GM19438 (cell line): ENCODE data around the gene GABRB3.

Source experiments
- ATAC-seq: cut with Tn5 transposase; IDR thresholded peaks from one replicate; pipeline ENCODE4 v1.9.1; 2021; ENCODE audit warnings: low read depth; ENCODE audit not compliant: unreplicated experiment

Gene GABRB3

DNA sequence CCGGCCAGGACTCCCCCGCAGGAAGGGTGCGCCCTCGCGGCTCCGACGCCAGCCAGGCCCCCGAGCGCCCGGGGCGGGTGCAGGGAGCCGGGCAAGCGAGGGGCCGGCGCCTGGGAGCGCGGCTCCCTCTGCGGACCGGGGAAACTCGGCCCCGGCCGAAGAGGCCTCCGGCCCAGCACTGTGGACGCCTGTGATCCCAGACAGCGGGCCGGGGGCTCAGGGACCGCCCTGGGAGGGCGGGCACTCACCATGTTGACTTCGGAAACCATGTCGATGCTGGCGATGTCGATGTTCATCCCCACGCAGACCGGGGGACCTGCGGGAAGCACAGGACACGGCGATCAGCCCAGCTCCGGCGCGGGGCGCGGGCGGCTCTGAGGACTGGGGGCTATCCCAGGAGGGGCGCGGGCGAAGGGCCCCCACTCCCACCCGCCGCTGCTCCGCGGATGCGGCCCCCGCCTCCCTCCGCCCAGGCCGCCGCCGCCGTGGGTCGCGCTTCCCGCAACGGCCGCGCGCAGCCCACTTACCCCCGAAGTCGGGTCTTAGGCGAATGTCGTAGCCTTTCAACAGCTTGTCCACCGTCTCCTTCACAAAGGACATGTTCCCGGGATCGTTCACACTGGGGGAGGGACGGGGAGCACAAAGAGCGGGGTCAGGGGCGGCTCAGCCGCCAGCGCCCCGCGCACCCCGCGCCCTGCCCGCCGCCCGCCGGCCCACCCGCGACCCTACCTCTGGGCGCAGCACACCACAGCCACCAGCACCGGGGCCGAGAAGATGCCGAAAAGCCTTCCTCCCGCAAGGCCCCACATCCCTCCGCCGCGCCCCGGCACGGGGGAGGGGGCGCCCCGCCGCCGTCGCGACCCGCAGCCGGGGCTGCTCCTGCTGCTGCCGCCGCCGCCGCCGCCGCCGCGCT, at the start of gene GABRB3:
GABRB3 (minus strand) TSS at position 913 of the 913 bp plus-strand sequence.
- ATAC-seq = no peak

DNA sequence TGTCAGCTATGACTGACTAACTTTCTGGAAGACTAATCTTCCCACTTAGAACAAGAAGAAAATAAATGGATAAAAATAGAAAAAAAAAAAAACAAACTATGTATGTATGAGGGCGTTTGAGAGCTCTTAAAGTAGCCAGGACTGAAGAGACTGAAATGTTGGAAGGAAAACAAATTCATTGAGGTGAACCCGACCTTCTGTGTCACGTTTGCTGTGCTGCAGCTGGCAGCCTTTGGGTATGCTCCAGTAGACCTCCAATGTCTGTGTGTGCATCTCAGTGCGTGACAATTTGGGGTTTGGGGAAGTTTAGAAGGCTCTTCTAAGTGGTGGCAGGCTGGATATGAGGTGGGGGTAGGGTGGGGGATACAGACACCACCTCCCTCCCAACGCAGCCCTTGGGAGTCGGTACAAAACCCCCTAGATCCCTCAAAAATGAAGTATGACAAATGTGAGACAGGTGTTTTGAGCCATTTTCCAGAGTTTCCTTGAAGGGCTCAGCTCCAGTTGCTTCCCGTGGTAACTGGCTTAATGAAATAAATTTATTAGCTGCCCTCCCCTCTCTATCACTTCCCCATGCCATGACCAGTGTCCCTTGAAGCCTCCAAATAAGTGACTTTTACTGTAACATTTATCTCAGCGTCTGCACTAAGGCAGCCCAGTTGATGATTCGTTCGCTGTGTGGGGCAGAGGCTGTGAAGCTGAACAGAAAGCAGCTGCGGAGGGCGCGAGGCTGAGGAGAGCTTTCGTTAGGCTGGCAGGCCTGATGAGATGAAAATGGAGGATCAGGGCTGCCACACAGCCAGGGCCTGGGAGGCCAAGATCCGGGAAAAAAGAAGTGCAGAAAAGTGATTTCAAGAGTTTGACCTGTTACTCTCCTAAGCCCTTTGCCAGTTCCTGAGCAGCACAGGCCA, 34.9 kb upstream of the GABRB3 start:
- ATAC-seq = no peak

DNA sequence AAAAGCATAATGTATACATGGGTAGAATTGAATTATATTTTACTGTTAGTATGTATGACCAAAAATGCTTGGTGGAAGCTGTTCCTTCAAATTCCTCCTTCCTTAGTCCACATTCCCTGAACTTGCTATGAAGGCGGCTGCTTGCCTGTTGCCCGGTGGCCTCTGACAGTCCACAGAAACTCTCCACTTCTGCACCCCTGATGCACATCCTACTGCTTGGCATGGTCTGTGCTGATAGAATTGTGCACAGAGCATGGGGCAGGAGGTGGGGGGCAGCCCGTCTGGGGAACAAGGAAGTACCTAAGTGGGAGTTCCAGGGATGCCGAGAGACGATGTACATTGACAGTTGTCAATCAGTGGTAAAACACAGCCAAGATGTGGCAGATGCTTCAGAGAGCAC, 33.7 kb upstream of the GABRB3 start:
- ATAC-seq = no peak

DNA sequence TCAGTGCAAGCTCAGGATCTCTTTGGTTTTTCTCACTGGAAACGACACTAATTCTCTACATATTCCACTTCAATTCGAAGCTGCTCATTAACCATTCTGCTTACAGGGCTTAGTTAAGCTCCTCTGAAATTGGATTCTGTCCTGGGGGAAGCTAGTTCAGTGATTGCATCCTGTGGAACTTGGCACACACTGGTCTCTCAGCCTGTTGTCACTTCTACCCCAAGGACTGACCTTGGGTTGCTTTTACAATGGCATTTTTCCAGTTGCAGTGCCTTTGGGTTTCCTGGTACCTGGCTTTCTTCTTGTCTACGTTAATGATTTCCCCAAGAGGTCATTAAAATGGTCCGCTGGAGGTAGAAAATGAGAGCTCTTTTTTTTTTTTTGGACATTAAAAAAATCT, 33.3 kb upstream of the GABRB3 start:
- ATAC-seq = no peak

DNA sequence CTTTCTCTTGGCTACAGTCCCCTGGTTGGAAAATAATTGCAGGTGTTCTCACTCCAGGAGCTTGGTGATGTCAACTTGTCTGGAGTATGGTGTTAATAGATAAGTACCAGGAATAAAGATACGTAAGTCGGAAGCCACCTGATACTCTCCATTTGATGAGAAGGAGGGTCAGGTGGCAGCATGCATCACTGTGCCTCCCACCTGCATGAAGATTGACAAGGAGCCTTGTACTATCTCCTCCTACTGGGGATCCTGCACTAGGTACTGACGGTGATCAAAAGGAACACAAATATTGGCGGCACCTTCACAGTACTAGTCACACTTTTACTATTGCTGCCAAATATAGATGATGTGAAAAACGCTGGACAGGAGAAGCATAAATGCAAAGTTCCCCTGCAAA, 32.6 kb upstream of the GABRB3 start:
- no peak for ATAC-seq

DNA sequence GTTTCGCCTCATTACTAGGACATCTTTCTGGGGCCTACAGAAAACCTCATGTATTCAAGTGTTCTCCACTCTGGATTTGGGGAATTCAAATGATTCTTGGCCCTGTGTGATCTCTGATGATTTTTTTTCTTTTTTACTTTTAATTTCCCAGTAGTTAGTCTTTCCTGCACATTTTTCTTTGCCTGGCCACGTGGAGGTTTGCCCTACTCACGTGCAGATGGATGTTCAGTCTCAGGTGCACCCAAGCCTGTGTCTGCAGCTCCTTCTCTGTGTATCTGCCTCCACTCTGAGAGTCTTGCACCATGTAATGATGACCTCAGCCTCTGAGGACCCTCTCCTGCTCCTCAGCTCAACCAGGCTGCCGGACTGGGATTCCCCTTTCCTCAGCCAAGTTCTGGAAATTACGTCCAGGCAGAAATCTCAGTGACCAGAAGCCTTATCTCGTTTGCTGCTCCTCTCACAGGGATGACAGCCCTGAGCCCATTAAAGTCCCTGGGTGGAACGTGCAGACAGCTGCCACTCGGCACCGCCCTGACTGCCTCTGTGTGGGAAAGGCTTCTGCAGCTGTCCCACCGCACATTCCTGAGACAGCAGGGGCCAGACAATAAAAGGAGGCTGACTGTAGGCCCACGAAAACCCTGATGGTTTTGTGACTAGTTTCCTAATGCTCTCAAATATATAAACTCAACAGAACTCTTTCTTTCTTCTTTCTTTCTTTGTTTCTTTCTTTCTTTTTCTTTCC, 31.4 kb upstream of the GABRB3 start:
- no peak for ATAC-seq

DNA sequence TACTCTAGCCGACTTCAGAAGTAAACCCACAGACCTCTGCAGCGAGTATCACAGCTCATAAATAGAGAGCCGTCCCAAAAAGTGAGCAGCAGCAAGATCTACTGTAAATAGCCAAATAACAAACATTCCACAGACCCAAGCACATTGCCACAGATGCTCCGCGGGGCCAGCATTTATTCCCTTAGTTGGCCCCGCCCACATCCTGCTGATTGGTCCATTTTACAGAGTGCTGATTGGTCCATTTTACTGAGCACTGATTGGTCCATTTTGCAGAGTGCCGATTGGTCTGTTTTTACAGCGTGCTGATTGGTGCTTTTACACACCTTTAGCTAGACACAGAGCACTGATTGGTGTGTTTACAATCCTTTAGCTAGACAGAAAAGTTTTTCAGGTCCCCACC, 17.3 kb upstream of the GABRB3 start:
- ATAC-seq = no peak

DNA sequence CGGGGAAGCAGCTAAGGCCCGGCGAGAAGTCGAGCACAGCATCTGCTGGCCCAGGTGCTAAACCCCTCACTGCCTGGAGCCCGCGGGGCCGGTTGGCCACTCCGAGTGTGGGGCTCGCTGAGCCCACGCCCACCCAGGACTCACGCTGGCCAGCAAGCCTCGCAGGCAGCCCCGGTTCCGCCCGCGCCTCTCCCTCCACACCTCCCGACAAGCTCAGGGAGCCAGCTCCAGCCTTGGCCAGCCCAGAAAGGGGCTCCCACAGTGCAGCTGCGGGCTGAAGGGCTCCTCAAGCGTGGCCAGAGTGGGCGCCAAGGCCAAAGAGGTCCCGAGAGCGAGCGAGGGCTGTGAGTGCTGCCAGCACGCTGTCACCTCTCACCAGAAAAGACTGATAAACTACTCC, 8.9 kb upstream of the GABRB3 start:
- no peak for ATAC-seq

DNA sequence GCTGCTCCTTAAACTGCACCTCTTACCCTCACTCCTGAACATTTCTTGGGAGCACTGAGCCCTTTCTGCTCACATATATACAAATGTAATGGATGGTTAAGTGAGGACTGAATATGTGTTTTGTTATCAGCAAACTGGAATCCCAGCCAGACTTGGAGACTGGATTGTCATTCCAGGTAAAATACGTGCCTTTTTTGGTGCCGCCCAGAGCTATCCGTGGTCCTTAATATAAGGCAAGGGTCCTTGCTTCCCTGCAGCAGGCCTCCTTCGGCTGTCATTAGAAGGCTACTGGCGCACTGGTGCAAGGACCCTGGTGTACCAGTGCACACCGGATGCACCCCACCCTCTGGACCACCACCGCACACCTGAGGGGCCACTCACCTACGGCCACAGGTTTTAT, 1.1 kb upstream of the GABRB3 start:
- no peak for ATAC-seq

DNA sequence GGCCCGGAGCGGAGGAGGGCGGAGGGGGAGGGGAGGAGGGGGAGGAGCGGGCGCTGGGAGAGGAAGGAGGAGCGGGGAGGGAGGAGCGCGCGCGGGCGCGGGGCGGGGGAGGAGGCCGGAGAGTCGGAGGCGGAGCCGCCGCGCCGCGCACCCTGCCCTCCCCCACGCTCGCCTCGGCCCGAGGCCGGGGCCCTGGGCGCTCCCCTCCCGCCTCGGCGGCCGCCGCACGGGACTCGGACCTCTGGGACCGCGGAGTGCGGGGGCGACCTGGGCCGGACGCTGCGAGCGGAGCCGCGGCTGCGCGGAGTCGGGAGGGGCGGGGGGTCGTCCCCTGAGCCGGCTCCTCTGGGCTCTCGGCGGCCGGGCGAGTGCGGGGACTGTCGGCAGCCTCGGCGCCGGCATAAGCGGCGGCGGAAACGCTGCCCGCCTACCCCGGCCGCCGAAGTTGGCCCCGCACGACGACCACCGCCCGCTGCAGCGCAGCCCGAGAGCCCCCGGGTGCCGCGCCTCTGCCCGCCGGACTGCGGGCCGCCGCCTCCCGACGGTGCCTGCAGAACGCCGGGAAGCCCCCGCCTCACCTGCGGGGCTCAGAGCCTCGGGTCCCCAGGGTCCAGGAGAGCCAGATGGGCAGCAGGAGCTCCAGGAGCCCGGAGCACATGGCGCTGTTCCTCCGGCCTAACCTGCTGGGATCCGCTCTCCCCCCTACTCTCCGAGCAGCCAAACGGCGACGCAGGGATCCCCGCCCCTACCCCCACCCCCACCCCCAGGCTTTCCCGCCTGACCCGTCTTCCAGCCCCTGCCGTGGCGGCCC, 406 bp upstream of the GABRB3 start:
- no peak for ATAC-seq

DNA sequence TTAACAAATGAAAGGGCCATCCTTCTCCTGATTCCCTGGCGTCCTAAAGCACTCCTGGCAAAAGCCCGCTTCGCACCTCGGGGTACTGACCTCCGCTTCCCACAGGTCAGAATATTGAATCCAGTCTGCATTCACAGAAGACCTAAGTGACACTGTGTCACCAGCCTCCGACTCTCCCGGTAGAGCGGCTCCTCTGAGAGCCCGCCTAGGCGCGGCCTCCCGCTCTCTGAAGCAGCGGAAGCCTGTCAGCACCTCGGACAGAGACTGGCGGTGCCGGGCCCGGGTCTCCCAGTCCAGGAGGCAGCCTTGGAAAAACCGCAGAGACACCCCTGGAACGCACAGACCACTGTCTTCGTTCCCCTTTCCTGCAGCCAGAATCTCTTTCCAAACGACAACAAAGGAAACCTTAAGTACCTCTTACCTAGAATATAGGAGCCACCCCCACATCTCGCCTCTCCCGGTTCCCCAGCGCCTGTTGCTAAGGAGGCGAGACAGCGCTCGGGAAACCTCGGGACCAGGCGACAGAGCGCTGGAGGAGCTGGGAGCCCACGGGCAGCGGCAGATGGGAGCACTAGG, 1.2 kb downstream of the GABRB3 start:
- no peak for ATAC-seq

DNA sequence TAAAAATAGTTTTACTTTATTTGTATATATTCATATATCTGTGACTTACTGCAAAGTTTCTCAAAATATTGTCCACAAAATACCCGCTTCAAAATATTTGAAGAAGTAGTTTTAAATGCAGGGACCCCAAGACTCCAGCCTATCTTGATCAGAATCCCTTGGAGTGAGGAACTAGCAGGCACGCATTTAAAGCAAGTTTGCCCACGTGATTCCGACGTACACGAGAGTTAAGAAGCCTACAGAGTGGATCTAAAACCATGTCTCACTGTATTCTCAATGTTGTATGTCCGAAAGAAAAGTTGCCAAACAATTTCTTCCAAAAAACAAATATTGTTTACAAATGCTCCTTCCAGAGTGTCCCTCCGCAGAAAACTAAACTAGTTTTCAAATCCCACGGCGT, 1.7 kb downstream of the GABRB3 start:
- ATAC-seq = no peak

DNA sequence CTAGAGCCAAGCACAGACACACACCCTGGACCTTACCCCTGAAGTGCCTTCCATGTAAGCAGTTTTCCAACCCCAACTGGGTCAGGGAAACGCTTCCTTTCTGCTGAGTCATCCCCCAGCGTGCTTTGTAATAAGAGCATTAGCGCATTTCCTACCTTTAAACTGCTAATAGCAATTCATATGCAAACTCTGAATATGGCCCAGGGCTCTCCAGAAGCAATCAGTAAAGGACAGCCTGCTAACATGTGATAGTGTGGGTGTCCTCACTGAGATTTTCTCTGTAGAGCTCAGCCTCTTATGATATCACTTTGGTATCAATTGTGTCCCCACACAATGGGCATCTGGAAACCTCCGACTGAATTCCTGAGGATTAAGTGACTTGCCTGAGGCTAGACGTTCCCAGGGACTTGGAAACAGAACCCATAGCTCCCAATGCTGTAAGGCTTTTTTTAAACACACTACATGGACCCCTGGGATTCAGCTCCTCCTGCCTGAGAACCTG, 5.6 kb downstream of the GABRB3 start:
- ATAC-seq = no peak

DNA sequence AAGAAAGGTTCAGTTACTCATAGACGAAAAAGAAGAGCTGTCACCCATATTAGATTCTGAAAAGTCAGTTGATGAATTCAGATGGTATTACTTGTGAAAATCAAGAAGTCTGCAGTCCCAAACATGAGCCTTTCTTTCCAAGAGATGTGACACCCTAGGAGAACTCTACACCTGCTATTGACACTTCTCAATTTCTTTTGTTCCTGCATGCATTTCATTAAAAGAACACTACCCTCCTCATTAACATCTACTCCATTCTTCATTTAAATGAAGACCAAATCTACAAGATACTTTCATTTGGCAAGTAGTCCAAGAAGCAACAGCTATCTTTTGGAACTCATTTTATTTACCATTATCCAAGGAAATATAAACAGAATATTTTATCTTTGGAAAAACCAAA, 6.6 kb downstream of the GABRB3 start:
- no peak for ATAC-seq

DNA sequence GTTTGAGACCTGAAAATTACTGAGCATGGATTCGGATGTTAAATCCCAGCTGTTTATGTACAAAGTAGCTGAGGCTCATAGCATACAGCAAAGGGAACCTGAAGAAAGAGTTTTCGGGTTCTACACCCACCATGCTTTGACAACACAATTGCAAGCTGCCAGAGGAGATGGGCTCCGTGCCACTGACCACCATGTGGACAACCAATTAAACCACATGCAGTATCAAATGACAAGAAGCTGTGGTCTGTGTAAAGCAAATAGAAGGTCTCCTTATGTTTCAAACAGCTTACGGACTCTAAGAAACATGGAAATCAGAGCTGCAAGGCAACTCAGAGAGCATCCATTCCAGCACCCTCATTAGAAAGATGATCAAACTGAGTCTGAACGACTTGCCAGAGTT, 12.9 kb downstream of the GABRB3 start:
- no peak for ATAC-seq

DNA sequence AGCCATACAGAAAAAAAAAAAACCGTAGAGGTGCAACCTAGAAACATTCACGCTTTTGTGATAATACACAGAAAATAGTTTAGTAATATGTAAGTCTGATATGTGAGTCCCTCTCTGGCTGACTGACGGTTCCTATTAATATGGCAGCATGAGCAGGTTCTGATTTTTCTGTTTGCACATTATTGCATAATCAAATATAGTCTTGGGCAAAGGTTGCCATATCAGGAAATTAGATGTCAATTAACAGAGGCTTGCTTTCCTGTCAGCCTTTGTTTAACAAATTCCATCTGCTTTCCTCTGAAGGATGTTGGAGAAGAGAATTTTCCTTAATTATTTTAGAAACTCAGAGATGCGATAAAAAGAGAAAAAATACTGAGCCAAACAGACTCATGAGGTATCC, 14.8 kb downstream of the GABRB3 start:
- ATAC-seq = no peak

DNA sequence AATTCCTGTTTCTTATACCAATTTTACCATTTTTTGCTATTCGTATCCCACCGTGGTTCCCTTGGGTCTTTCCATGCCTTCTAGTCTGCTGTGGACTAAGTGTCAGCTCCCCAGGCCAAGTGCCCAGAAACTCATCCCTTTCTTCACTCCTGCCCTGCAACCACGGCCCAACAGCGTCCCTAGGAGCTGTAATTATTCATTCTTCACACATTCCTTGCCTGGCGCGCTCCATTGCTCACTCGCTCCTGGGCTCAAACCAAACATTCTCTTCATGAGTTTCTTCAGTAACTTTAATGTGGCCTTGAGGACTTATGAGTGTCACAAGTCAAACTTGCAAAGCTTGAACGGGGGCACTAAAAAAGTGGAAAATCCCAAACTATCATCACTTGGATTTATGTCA, 15.7 kb downstream of the GABRB3 start:
- ATAC-seq = no peak

DNA sequence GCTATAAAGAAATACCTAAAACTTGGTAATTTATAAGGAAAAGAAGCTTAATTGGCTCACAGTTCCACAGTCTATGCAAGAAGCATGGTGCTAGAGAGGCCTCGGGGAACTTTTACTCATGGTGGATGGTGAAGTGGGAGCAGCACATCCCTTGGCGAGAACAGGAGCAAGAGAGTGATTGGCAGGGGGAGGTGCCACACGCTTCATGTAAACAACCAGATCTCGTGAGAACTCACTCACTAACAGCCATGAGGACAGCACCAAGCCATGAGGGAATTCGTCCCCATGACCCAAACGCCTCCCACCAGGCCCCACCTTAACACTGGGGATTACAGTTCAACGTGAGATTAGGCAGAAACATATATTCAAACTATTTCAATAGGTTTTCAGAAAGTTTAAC, 28.0 kb downstream of the GABRB3 start:
- no peak for ATAC-seq

DNA sequence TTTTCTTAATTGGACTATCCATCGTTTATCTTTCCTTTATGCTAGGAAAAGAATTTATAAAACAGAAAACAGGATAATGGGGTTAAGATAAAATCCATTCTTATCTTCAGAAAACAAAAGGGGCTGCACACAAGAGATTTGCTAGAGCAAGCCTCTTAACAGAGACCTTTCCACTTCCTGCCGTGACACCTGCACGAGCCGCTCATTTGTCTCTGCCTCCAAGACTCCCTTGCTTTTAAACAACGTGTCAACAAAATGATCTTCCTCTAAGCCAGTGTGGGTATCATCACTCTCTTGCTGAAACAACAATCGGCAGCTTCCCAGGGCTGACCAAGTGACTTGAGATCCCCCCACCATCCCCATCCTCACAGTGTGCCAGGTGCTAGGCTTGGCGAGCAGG, 33.1 kb downstream of the GABRB3 start:
- ATAC-seq = no peak

DNA sequence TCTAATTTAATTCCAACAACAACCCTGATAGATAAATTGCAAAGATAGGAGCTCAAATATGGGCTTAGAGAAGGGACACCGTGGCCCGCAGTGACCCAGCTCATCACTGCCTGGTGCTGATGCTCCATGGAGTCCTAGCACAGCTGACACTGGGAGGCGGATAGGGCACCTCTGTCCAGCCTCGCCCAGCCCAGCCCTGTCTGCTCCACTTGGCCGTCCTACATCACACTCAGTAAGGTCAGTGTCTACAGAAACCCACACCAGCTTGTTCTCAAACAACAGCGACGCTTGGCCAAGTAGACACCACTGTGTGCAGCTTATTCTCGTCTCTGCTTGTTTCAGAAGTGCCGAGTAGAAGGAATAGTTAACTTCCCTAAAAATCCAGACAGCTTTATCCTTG, 33.9 kb downstream of the GABRB3 start:
- ATAC-seq = no peak
